Osteoblast (primary cell): Measurements from ENCODE around the gene PRPF40B. TPM values are rescaled to one million over a fixed set of nuclear protein-coding genes. Genes with fewer than 3 reads are reported as not detected.
A peak's percentile ranks its signal among the peaks of the same experiment; 100 is the strongest.

Experiments
- DNase-seq: peaks from one replicate; pipeline ENCODE4 v3.0.0; 2011; ENCODE audit warnings: low spot score, mixed read lengths; ENCODE audit not compliant: insufficient read length; ENCODE audit errors: missing footprints
- H2AFZ ChIP-seq: 2 replicates; pipeline ENCODE4 v1.6.0; 2011; ENCODE audit warnings: mild to moderate bottlenecking, low read length
- H3K27ac ChIP-seq: 2 replicates; pipeline ENCODE4 v1.5.1; 2011; ENCODE audit warnings: mild to moderate bottlenecking, low read depth, low read length, moderate library complexity
- H3K27me3 ChIP-seq: 2 replicates; pipeline ENCODE4 v1.6.0; 2012; ENCODE audit warnings: mild to moderate bottlenecking, control low read depth, inconsistent platforms, low read length, moderate library complexity; ENCODE audit not compliant: insufficient read depth
- H3K36me3 ChIP-seq: 2 replicates; pipeline ENCODE4 v1.5.1; 2011; ENCODE audit warnings: mild to moderate bottlenecking, low read length, control low read depth, moderate library complexity; ENCODE audit not compliant: insufficient read depth
- H3K4me1 ChIP-seq: 2 replicates; pipeline ENCODE4 v1.5.1; 2011; ENCODE audit warnings: mild to moderate bottlenecking, low read length, control low read depth, moderate library complexity; ENCODE audit not compliant: insufficient read depth
- H3K4me2 ChIP-seq: 2 replicates; pipeline ENCODE4 v1.6.0; 2011; ENCODE audit warnings: mild to moderate bottlenecking, low read length; ENCODE audit not compliant: insufficient read depth
- H3K4me3 ChIP-seq: fragments of 200-600 bp; sonication (generic); 3 replicates; pipeline ENCODE4 v1.5.1; 2012; ENCODE audit warnings: mild to moderate bottlenecking, low read length, inconsistent platforms; ENCODE audit not compliant: insufficient read depth
- H3K79me2 ChIP-seq: 2 replicates; pipeline ENCODE4 v1.6.0; 2012; ENCODE audit warnings: mild to moderate bottlenecking, low read length, control low read depth, inconsistent platforms; ENCODE audit not compliant: insufficient read depth
- H3K9me3 ChIP-seq: 2 replicates; pipeline ENCODE4 v1.5.1; 2011; ENCODE audit warnings: low read depth, low read length, control low read depth
- H4K20me1 ChIP-seq: 2 replicates; pipeline ENCODE4 v1.6.0; 2012; ENCODE audit warnings: mild to moderate bottlenecking, low read length, control low read depth; ENCODE audit not compliant: insufficient read depth
- total RNA-seq: library from RNA; depleted of rRNA; stranded (reverse); fragments of >200 nt; gene quantifications from 2 replicates; pipeline ENCODE4 v1.2.3, GENCODE V29; 2012
- TF ChIP-seq, protein P1 (sequence below): IDR thresholded peaks from 2 replicates; pipeline ENCODE4 v1.5.1; 2011; ENCODE audit warnings: mild to moderate bottlenecking, low read depth, low read length, moderate library complexity; ENCODE audit errors: extremely low read depth

Gene PRPF40B
- total RNA-seq, 1 donor, result 11.6 TPM

DNA sequence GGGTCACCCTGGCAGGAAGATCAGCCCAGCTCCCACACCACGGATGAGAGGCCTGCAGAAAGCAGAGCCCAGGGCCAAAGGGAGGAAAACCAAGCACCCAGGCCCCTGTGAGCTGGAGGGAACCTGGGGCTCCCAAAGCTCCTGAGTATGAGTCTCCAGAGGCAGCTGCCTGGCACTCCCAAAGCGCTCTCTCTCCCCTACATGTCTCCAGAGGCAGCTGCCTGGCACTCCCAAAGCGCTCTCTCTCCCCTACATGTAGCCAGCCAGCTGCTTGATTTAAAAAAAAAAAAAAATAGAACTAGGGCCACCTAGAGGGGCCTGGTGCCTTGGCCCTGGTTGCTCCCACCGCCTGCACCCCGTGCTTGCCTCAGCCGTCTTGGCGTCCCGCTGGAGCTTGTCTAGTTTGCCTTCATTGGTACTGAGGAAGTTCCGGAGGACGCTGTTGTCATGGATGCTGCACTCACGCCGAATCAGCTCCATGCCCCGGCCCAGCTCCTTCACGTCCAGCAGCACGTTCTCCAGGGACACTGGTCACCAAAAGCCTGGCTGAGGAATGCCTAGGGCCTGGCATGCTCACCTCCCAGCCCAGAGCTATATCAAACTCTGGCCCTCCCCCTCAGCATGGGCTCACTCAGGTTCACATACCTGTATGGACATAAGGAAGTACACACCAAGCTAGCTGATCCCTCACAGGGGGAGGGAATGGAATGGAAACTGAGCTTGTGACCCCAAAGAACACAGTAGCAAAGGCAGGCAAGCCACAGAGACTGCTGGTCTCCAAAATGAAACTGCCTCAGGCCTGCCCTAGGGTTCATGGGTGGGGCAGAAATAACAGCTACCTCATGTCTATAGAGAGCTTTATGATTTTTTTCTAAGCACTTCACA lies 24.7 kb downstream of the PRPF40B start:
- Histone ChIP-seq H3K4me3 (no peak overlapping the region), H3K4me2 (no peak overlapping the region), H3K79me2 (no peaks in the 10 kb centered on the region), H2AFZ (no peak overlapping the region), H3K9me3 (no peaks in the 10 kb centered on the region), H4K20me1 (no peaks in the 10 kb centered on the region), H3K27me3 (no peaks in the 10 kb centered on the region), H3K4me1 (no peaks in the 10 kb centered on the region), H3K36me3 (peaks cover 64% of the 10 kb centered on the region), H3K27ac (no peak overlapping the region)
- DNase-seq, result peak; percentile 70
- TF ChIP-seq, protein P1, sequence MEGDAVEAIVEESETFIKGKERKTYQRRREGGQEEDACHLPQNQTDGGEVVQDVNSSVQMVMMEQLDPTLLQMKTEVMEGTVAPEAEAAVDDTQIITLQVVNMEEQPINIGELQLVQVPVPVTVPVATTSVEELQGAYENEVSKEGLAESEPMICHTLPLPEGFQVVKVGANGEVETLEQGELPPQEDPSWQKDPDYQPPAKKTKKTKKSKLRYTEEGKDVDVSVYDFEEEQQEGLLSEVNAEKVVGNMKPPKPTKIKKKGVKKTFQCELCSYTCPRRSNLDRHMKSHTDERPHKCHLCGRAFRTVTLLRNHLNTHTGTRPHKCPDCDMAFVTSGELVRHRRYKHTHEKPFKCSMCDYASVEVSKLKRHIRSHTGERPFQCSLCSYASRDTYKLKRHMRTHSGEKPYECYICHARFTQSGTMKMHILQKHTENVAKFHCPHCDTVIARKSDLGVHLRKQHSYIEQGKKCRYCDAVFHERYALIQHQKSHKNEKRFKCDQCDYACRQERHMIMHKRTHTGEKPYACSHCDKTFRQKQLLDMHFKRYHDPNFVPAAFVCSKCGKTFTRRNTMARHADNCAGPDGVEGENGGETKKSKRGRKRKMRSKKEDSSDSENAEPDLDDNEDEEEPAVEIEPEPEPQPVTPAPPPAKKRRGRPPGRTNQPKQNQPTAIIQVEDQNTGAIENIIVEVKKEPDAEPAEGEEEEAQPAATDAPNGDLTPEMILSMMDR, result no peak

DNA sequence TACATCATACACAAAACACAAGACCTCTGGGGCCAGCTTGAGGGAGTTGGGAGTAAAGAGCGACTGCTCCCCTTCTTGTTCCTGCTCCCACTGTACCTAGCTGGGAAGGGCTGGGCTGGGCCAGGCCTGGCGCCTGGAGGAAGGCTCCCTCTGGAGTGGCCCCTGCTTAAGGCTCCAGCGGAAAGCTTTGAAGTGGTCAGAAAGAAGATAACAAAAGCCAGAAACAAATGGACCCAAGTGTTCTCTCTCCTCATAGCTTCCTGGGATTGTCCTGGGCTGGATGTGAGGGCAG lies 25.3 kb downstream of the PRPF40B start:
- DNase-seq, result no peak
- H3K27me3 ChIP-seq, result no peaks in the 10 kb centered on the region
- H3K4me1 ChIP-seq, result no peaks in the 10 kb centered on the region
- TF ChIP-seq, protein P1, result no peak
- H3K36me3 ChIP-seq, result peaks cover 64% of the 10 kb centered on the region
- no peak overlapping the region for H3K4me3 ChIP-seq
- H2AFZ ChIP-seq, result no peak overlapping the region
- no peak overlapping the region for H3K27ac ChIP-seq
- H3K9me3 ChIP-seq, result no peaks in the 10 kb centered on the region
- no peaks in the 10 kb centered on the region for H4K20me1 ChIP-seq
- no peaks in the 10 kb centered on the region for H3K79me2 ChIP-seq
- no peak overlapping the region for H3K4me2 ChIP-seq

GRCh38 chr12:49649445-49649844 lies 26.1 kb downstream of the PRPF40B start:
- Histone ChIP-seq H3K79me2 (no peaks in the 10 kb centered on the region), H3K27me3 (no peaks in the 10 kb centered on the region), H4K20me1 (no peaks in the 10 kb centered on the region), H3K4me2 (no peak overlapping the region), H2AFZ (no peak overlapping the region), H3K27ac (no peak overlapping the region), H3K4me3 (no peak overlapping the region), H3K9me3 (no peaks in the 10 kb centered on the region), H3K4me1 (no peaks in the 10 kb centered on the region), H3K36me3 (peaks cover 63% of the 10 kb centered on the region)
- DNase-seq, result peak; percentile 37
- TF ChIP-seq, protein P1, result no peak

GRCh38 chr12:49649892-49650291 lies 26.5 kb downstream of the PRPF40B start:
- Histone ChIP-seq H2AFZ (no peak overlapping the region), H3K27me3 (no peaks in the 10 kb centered on the region), H4K20me1 (no peaks in the 10 kb centered on the region), H3K4me3 (no peak overlapping the region), H3K36me3 (peaks cover 64% of the 10 kb centered on the region), H3K4me2 (no peak overlapping the region), H3K4me1 (no peaks in the 10 kb centered on the region), H3K9me3 (no peaks in the 10 kb centered on the region), H3K79me2 (no peaks in the 10 kb centered on the region), H3K27ac (no peak overlapping the region)
- TF ChIP-seq, protein P1, result no peak
- DNase-seq, result no peak
